Keratinocyte (primary cell): Measurements from ENCODE around the gene FOLR1.

Experiments
- CTCF ChIP-seq, 3 experiments: IDR thresholded peaks in 1 of 3; conservative IDR thresholded peaks in 1 of 3; optimal IDR thresholded peaks in 1 of 3; 2 replicates in 2 of 3; 3 replicates in 1 of 3; pipeline versions ENCODE3 to v1.5.1; 2011; ENCODE audit warnings: low read length in 3 of 3, mild to moderate bottlenecking in 3 of 3, moderate library complexity in 2 of 3, control low read depth in 1 of 3, inconsistent platforms in 1 of 3; ENCODE audit not compliant: insufficient read depth in 2 of 3; ENCODE audit errors: extremely low read depth in 1 of 3
- EZH2 ChIP-seq: IDR thresholded peaks from one replicate; pipeline ENCODE4 v1.6.1; 2012; ENCODE audit warnings: inconsistent platforms, mild to moderate bottlenecking, low read length, moderate library complexity

GRCh38 chr11:72155751-72156150, 36.2 kb upstream of the FOLR1 start:
- TF ChIP-seq CTCF (optimal IDR thresholded peaks at IDR 0.05 in 1 of 3, IDR thresholded peaks at IDR 0.05 in 1 of 3, conservative IDR thresholded peaks at IDR 0.05 in 1 of 3; ENCODE audit: extremely low read depth in 1 of 3, insufficient read depth in 2 of 3, low read length in 3 of 3) = no peak
- no peak for TF ChIP-seq EZH2
